ENCODE data around the gene MPND. TPM values are rescaled to one million over a fixed set of nuclear protein-coding genes. Genes with fewer than 3 reads are reported as not detected.

MPND gene
- total and polyA plus RNA-seq, 2 of the 13 experiments (the other 11 are each of a cell fraction or from before 2014, with no cell fraction given): 10.8 to 15.8 TPM

DNA sequence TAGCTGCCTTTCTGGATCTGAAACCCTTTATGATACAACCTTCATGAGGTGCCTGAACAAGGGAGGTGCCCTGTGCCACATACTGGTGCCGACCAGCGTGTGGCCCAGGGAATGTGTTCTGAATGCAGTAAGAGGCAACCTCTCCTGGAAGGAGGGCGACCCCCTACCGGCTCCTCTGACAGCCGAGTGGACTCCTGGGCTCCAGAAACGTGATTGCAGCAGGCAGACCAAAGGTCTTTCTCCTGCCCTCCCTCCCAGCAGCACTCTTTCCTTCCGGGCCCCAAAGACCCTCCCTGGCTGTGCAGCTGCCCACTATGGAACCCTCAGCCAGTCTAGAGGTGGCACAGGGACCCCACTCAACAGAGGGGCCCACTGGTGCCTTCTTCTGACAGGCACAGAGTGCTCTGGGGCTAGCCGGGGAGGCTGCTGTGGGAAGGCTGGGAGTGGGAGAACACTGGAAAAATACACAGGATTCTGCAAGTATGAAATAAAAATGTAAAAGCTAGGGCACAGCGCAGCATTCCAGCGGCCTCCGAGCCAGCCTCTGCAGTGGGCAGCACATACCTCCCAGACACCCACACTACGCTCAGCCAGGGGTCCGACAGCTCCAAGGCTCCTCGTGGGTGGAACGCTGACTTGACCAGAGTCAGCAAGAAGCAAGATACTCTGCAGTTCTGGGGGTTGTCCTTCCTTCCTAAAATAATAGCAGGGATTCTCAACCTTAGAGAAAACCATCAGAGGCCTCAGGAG, 42.1 kb downstream of the MPND start (continued):
- TF ChIP-seq, protein P1, sequence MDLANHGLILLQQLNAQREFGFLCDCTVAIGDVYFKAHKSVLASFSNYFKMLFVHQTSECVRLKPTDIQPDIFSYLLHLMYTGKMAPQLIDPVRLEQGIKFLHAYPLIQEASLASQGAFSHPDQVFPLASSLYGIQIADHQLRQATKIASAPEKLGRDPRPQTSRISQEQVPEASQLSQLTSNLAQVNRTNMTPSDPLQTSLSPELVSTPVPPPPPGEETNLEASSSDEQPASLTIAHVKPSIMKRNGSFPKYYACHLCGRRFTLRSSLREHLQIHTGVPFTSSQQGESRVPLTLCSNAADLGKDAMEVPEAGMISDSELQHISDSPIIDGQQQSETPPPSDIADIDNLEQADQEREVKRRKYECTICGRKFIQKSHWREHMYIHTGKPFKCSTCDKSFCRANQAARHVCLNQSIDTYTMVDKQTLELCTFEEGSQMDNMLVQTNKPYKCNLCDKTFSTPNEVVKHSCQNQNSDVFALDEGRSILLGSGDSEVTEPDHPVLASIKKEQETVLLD (CRISPR knock-in tag; IDR thresholded peaks at IDR 0.05; ENCODE audit: low read depth): no peak
- TF ChIP-seq, protein P2, sequence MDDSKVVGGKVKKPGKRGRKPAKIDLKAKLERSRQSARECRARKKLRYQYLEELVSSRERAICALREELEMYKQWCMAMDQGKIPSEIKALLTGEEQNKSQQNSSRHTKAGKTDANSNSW (CRISPR knock-in tag; IDR thresholded peaks at IDR 0.05; ENCODE audit: borderline replicate concordance): no peak
- no peak for TF ChIP-seq IRX3 (CRISPR knock-in tag; IDR thresholded peaks at IDR 0.05; ENCODE audit: borderline replicate concordance, low read depth)
- no peak for TF ChIP-seq KLF15 (CRISPR knock-in tag; IDR thresholded peaks at IDR 0.05; ENCODE audit: borderline replicate concordance)
- no peak for TF ChIP-seq MAFK (conservative IDR thresholded peaks at IDR 0.05 in 1 of 2, IDR thresholded peaks at IDR 0.05 in 1 of 2; ENCODE audit: low read length in 2 of 2)
- TF ChIP-seq BCL6 (CRISPR knock-in tag; IDR thresholded peaks at IDR 0.05): no peak
- no peak for TF ChIP-seq TEAD2 (CRISPR knock-in tag; IDR thresholded peaks at IDR 0.05)
- no peak for TF ChIP-seq ZNF782 (CRISPR knock-in tag; IDR thresholded peaks at IDR 0.05; ENCODE audit: borderline replicate concordance)
- no peak for TF ChIP-seq HNRNPLL (IDR thresholded peaks at IDR 0.05; ENCODE audit: low read depth, low read length, poor library complexity, severe bottlenecking)
- TF ChIP-seq, protein P3, sequence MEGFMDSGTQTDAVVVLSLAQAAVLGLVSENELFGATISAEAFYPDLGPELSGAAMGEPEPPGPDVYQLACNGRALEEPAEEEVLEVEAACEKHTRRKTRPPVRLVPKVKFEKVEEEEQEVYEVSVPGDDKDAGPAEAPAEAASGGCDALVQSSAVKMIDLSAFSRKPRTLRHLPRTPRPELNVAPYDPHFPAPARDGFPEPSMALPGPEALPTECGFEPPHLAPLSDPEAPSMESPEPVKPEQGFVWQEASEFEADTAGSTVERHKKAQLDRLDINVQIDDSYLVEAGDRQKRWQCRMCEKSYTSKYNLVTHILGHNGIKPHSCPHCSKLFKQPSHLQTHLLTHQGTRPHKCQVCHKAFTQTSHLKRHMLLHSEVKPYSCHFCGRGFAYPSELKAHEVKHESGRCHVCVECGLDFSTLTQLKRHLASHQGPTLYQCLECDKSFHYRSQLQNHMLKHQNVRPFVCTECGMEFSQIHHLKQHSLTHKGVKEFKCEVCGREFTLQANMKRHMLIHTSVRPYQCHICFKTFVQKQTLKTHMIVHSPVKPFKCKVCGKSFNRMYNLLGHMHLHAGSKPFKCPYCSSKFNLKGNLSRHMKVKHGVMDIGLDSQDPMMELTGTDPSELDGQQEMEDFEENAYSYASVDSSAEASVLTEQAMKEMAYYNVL (CRISPR knock-in tag; IDR thresholded peaks at IDR 0.05; ENCODE audit: borderline replicate concordance): peak; percentile 50; the same call in 1 of the 2 replicates
- TF ChIP-seq ZNF616 (CRISPR knock-in tag; IDR thresholded peaks at IDR 0.05; ENCODE audit: low read depth): no peak
- TF ChIP-seq ESRRA (CRISPR knock-in tag; IDR thresholded peaks at IDR 0.05; ENCODE audit: low read depth): no peak
- no peak for TF ChIP-seq ZNF570 (CRISPR knock-in tag; IDR thresholded peaks at IDR 0.05; ENCODE audit: borderline replicate concordance)
- TF ChIP-seq, protein P4, sequence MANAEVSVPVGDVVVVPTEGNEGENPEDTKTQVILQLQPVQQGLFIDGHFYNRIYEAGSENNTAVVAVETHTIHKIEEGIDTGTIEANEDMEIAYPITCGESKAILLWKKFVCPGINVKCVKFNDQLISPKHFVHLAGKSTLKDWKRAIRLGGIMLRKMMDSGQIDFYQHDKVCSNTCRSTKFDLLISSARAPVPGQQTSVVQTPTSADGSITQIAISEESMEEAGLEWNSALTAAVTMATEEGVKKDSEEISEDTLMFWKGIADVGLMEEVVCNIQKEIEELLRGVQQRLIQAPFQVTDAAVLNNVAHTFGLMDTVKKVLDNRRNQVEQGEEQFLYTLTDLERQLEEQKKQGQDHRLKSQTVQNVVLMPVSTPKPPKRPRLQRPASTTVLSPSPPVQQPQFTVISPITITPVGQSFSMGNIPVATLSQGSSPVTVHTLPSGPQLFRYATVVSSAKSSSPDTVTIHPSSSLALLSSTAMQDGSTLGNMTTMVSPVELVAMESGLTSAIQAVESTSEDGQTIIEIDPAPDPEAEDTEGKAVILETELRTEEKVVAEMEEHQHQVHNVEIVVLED (CRISPR knock-in tag; IDR thresholded peaks at IDR 0.05; ENCODE audit: borderline replicate concordance): no peak
- TF ChIP-seq, protein P5, sequence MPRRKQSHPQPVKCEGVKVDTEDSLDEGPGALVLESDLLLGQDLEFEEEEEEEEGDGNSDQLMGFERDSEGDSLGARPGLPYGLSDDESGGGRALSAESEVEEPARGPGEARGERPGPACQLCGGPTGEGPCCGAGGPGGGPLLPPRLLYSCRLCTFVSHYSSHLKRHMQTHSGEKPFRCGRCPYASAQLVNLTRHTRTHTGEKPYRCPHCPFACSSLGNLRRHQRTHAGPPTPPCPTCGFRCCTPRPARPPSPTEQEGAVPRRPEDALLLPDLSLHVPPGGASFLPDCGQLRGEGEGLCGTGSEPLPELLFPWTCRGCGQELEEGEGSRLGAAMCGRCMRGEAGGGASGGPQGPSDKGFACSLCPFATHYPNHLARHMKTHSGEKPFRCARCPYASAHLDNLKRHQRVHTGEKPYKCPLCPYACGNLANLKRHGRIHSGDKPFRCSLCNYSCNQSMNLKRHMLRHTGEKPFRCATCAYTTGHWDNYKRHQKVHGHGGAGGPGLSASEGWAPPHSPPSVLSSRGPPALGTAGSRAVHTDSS (CRISPR knock-in tag; conservative IDR thresholded peaks at IDR 0.05): no peak
- no peak for TF ChIP-seq GABPA (IDR thresholded peaks at IDR 0.05; ENCODE audit: low read depth, low read length)
- no peak; the same call in 1 of the 2 replicates for TF ChIP-seq GABPA (CRISPR knock-in tag; IDR thresholded peaks at IDR 0.05; ENCODE audit: low read depth)
- TF ChIP-seq, protein P6, sequence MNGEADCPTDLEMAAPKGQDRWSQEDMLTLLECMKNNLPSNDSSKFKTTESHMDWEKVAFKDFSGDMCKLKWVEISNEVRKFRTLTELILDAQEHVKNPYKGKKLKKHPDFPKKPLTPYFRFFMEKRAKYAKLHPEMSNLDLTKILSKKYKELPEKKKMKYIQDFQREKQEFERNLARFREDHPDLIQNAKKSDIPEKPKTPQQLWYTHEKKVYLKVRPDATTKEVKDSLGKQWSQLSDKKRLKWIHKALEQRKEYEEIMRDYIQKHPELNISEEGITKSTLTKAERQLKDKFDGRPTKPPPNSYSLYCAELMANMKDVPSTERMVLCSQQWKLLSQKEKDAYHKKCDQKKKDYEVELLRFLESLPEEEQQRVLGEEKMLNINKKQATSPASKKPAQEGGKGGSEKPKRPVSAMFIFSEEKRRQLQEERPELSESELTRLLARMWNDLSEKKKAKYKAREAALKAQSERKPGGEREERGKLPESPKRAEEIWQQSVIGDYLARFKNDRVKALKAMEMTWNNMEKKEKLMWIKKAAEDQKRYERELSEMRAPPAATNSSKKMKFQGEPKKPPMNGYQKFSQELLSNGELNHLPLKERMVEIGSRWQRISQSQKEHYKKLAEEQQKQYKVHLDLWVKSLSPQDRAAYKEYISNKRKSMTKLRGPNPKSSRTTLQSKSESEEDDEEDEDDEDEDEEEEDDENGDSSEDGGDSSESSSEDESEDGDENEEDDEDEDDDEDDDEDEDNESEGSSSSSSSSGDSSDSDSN (CRISPR knock-in tag; IDR thresholded peaks at IDR 0.05): no peak; the same call in 1 of the 2 replicates
- TF ChIP-seq HNRNPUL1 (IDR thresholded peaks at IDR 0.05; ENCODE audit: low read depth, low read length): no peak

Measured in HepG2 (cell line).